Smooth muscle cell of the coronary artery (primary cell): Measurements from ENCODE around the gene HSF4. TPM values are rescaled to one million over a fixed set of nuclear protein-coding genes. Genes with fewer than 3 reads are reported as not detected.

Experiments used
- total RNA-seq: library from RNA; depleted of rRNA; stranded (reverse); fragments of >200 nt; gene quantifications from 2 replicates; pipeline ENCODE4 v1.2.3, GENCODE V29; 2014; ENCODE audit warnings: low replicate concordance

HSF4 gene, protein sequence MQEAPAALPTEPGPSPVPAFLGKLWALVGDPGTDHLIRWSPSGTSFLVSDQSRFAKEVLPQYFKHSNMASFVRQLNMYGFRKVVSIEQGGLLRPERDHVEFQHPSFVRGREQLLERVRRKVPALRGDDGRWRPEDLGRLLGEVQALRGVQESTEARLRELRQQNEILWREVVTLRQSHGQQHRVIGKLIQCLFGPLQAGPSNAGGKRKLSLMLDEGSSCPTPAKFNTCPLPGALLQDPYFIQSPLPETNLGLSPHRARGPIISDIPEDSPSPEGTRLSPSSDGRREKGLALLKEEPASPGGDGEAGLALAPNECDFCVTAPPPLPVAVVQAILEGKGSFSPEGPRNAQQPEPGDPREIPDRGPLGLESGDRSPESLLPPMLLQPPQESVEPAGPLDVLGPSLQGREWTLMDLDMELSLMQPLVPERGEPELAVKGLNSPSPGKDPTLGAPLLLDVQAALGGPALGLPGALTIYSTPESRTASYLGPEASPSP
- total RNA-seq = 2.9 and 31.7 TPM in 2 replicates

DNA sequence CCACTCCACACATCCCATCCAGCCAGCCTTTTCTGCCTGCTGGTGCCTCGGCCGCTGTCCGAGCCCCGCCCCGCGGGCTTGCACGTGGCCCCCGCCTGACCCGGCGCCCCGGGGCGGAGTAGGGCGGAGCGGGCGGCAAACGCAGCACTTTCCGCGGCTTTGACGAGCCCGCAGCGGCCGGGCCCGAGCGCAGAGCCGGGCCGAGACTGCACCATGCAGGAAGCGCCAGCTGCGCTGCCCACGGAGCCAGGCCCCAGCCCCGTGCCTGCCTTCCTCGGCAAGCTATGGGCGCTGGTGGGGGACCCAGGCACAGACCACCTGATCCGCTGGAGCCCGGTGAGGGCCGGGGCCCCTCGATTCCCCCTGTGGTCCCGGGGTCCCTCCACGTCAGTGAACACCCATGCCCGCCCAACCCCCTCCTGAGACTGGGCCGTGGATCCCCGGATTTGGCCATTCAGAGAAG is at the start of gene HSF4:
Gene HSF4, plus strand, starts transcription at position 147 of the 463 bp plus-strand sequence. Its CDS starts 67 bp downstream, at position 214.

DNA sequence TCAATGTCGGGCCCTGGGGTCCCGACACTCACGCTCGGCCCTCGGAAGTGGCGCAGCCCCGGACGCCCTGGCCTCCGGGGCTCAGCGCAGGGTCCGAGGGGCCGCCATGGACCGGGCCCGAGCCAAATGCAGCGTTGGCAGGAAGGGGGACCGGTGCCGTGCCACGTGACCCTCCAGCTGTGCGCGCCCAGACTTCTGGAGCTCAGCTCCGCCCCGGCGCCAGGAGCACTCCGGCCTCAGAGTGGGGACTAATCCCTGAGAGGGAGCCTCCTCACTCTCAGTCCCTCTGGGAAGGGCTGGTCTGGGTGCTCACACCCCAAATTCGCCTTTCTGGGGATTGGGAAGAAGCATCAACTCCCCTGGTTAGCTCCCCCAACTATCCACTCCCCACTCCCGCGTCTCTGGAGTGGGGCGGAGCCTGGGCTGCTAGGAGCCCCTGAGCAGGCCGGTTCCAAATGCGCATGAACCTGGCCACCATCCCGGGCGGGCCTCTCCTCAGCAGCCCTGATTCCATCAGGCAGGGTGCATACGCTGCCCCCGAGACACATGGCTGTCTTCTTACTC is 13.6 kb upstream of the HSF4 start, which contains the start of gene B3GNT9:
Gene B3GNT9, minus strand, starts transcription at position 166 of the 564 bp plus-strand sequence. CDS start 513 bp downstream, outside the sequence.

DNA sequence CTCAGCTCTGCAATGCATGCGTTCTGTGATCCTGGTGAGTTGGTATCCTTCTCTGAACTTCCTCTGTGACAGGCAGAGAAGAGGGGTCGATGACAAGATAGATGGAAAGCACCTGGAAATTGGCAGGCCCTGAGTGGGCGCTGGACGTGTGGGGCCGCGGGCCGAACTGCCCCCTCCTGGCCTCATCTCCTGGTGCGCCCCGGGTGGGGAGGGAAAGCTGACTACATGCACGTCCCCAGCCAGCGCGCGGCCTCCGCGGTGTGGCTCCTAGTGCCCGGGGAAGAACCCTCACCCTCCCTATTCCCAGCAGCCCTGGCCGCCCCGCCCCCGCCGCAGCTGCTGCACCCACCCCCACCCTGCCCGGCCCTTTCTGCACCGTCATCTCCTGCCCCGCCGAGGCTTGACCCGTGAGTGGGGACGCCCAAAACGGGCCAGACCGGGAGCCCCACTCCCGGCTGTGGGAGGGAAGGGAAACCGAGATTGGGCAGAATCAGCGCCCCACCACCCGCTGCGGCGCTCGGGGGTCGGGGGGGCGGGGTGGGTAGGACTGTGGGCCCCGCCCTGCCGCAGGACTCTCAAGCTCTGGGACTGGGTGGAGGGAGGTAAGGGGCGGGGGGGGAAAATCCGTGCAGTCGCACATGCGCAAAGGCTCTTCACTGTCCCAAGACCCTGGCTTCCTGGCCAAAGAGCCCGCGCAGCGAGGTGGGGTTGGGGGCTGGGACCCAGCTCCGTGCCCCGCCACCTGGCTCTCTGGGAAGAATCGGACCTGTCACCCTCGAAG is 5.8 kb downstream of the HSF4 start, which contains the start of gene NOL3:
Gene NOL3, plus strand, starts transcription at position 371 of the 781 bp plus-strand sequence.

DNA sequence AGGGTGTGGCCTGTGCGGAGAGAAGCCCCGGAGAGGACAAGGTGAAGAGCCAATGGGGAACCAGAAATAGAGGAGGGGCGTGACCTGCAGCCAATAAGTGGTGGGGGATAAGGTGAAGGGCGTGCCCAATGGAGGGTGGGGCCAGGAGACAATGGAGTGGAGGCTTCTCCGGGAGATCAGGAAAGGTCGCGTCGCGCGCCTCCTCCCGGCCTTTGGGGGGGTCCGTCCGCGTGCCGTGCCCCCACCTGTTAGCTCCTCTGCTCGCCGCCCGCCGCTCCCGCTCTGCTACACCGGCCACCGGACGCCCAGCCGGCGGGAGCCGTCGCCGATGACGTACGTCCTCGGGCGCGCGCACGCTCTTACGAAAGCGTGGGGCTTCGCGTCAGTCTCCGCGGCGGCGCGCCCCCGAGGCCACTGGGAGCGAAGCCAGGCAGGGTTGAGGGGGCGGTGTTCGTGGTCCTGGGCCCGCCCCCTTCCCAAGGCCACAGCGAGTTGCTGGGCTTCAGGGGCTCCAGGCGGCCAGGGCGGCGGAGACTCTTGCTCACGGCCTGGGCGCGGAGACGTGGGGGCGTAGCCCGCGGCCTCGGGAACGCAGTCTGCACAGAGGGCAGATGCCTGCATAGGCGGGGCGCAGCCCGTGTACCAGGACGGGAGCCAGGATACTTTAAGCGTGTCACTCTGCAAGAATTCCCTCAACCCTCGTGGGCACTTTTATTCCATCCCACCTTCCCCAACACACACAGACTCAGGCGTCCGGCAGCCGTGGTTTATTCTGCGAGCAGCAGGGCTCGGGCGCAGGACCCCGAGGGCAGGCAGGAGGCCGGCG is 19.3 kb downstream of the HSF4 start, which contains the start of gene MATCAP1:
Gene MATCAP1, minus strand, starts transcription at position 337 of the 826 bp plus-strand sequence. CDS start 3,353 bp downstream, outside the sequence.

DNA sequence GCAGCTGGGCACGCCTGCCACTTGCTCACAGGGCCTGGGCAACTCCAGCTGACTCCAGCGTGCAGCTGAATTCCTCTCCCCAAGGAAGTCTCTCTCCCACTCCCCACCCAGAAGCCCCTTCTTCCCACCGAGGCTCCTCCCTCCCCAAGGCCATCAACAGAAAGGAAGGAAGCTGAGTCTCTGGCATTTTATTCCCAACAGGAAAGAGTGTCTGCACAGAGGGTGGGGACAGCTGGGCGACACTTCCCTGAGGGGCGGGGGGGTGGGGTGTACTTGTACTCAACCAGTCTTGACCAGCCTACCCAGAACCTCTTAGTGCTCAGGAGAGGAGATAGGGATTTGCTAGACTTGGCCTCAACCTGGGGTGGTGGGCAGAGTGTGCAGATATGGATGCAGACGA is 25.5 kb downstream of the HSF4 start, which contains the start of gene EXOC3L1:
Gene EXOC3L1, minus strand, starts transcription at position 96 of the 400 bp plus-strand sequence. CDS start 460 bp downstream, outside the sequence.

DNA sequence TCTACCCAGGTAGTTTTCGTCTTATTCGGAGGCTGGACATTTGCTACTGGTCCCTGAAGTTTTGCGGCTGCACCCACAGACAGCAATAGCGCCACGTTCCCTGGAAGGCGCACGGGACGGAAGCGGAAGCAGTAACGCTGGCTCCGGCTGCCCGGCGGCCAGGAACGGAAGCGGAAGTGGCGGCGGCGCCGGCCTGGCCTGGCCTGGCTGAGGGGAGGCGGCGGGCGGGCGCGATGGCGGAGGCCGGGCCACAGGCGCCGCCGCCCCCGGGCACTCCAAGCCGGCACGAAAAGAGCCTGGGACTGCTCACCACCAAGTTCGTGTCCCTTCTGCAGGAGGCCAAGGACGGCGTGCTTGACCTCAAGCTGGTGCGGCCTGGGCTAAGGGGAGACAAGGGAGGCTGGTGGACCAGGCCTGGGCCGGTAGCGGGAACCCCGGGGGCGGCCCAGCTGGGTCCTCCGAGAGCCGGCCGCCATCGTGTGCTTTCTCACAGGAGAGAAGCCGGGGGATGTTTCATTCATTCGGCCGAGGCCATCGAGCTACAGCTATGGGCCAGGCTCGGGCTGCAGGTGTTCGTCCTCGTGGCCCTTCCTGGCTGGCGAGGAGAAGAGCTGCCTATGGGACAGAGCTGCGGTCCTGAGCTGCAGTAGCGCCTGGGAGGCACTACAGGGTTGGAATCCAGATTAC is 27.6 kb downstream of the HSF4 start, which contains the start of gene E2F4:
Gene E2F4, plus strand, starts transcription at position 161 of the 687 bp plus-strand sequence. Its CDS starts 73 bp downstream, at position 234.

DNA sequence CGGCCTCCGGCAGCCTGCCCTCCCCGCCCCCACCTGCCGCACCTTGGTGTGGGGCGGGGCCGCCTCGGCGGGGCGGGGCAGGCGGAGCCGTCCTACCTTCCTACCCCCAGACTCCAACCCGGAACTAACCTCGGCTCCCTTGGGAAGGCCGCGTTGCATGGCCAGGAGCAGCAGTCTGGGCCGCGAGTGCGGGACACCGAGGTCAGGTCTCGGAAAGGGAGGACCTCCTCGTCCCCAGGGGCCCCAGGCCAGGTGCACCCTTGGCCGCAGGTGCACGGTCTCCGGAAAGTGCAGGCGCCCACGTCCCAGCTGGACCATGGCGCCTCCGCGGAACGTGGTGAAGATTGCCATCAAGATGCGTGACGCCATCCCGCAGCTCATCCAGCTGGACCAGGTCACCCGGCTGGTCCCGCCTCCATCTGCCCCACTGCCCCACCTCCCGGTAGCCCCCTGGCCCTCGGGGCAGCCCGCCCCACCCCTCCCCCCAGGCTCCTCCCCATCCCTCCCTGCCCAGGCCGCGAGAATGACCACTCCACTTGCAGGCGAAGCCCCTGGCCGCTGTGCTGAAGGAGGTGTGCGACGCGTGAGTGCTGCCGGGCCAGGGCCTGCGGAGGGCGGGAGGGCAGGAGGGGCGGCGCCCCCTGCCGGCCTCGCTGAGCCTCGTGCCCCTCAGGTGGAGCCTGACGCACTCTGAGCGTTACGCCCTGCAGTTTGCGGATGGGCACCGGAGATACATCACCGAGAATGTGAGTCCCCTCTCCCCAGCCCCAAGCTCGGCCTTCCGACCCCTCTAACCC is 34.7 kb downstream of the HSF4 start, which contains the start of gene ELMO3:
Gene ELMO3, plus strand, starts transcription at position 121 of the 797 bp plus-strand sequence. Its CDS starts 196 bp downstream, at position 317.

Other genes with a start within 250 kb of the HSF4 start
- gene CDH16, start 245.9 kb upstream of the HSF4 start, total RNA-seq = under 0.01 TPM in 1 of 2 replicates, not detected in the other
- gene RRAD, start 239.2 kb upstream of the HSF4 start, total RNA-seq = 6.6 and 22.5 TPM in 2 replicates
- gene CIAO2B, start 230.3 kb upstream of the HSF4 start, total RNA-seq = 244 and 278 TPM in 2 replicates
- 14.9 and 18.0 TPM in 2 replicates for gene CES2, start 229.2 kb upstream of the HSF4 start, total RNA-seq
- gene CES3, start 203.5 kb upstream of the HSF4 start, total RNA-seq = under 0.01 and 0.38 TPM in 2 replicates
- gene CES4A, start 176.2 kb upstream of the HSF4 start, total RNA-seq = 0.90 and 3.3 TPM in 2 replicates
- gene CBFB, start 135.6 kb upstream of the HSF4 start, total RNA-seq = 92.9 and 108 TPM in 2 replicates
- 9.6 and 12.0 TPM in 2 replicates for gene PHAF1, start 54.8 kb upstream of the HSF4 start, total RNA-seq
- 26.5 and 26.8 TPM in 2 replicates for gene B3GNT9, start 13.7 kb upstream of the HSF4 start, total RNA-seq
- gene TRADD, start 4.8 kb upstream of the HSF4 start, total RNA-seq = 19.4 TPM in 2 replicates
- 7.2 and 8.4 TPM in 2 replicates for gene FBXL8, start 4.8 kb upstream of the HSF4 start, total RNA-seq
- 18.0 and 38.0 TPM in 2 replicates for gene NOL3, start 5.8 kb downstream of the HSF4 start, total RNA-seq
- gene MATCAP1, start 19.2 kb downstream of the HSF4 start, total RNA-seq = 12.7 and 20.0 TPM in 2 replicates
- 0.47 TPM in 1 of 2 replicates, not detected in the other for gene EXOC3L1, start 25.4 kb downstream of the HSF4 start, total RNA-seq
- gene E2F4, start 27.4 kb downstream of the HSF4 start, total RNA-seq = 27.5 and 31.9 TPM in 2 replicates
- gene ELMO3, start 34.4 kb downstream of the HSF4 start, total RNA-seq = 0.12 and 0.45 TPM in 2 replicates
- gene TMEM208, start 62.4 kb downstream of the HSF4 start, total RNA-seq = 34.5 and 36.6 TPM in 2 replicates
- gene FHOD1, start 82.7 kb downstream of the HSF4 start, total RNA-seq = 7.4 and 11.6 TPM in 2 replicates
- 0.23 and 1.5 TPM in 2 replicates for gene SLC9A5, start 84.2 kb downstream of the HSF4 start, total RNA-seq
- gene PLEKHG4, start 114.8 kb downstream of the HSF4 start, total RNA-seq = 2.0 and 11.7 TPM in 2 replicates
- gene KCTD19, start 162.0 kb downstream of the HSF4 start, total RNA-seq = not detected in 2 replicates
- gene LRRC36, start 162.1 kb downstream of the HSF4 start, total RNA-seq = not detected in 2 replicates
- 1.5 and 2.3 TPM in 2 replicates for gene TPPP3, start 228.8 kb downstream of the HSF4 start, total RNA-seq